Fibroblast of mammary gland (primary cell): ENCODE results near the gene IQGAP2.

ENCODE experiments used
- DNase-seq: peaks from one replicate; pipeline ENCODE4 v3.0.0-alpha.2; 2010; ENCODE audit warnings: low read depth
- H3K4me3 ChIP-seq: 2 replicates; pipeline ENCODE4 v1.5.1; 2011; ENCODE audit warnings: low read depth, mild to moderate bottlenecking, low read length, moderate library complexity; ENCODE audit not compliant: control insufficient read depth
- TF ChIP-seq, protein P1 (sequence below): conservative IDR thresholded peaks from 2 replicates; pipeline ENCODE4 v1.5.1; 2011; ENCODE audit warnings: low read depth, low read length, inconsistent platforms; ENCODE audit not compliant: control insufficient read depth, insufficient read depth

IQGAP2 gene

DNA sequence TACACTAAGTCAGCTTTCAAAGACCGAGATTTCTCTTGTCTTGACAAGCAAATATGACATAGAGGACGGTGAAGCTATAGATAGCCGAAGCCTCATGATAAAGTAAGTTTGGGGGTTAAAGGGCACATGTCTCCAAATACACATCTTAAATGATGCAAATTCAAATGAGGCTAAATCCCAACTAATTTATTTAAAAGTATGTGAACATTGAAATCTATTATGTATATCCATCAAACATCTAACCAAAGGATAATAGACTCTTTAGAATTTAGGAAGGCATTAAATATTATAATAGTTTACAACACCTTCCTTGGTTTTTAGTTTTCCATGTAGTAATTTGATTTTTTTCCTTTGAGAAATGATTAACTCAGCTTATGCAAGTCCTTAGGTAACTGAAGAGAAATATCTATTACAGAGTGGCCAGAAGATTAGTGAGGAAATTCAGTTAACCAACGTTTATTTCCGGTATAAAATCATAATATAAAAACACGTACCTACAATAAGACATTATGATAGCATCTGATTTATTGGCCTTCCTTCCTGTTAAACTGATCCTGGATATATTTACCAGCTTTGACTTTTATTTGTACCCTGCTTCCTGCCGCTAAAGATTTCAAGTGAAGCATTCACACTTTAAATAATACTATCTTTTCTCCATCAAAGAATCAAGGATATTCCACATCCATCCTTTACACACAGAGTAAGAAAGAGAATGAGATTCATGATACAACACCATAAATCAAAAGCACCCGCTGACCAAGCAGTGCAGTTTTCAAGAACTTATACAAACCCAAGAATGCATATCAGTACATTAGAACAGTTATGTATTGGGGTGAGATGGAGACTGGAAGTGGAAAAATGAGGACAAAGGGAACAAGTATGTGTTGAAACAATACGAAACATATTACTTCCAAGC, 281.0 kb downstream of the IQGAP2 start:
- no peak for DNase-seq
- no peak overlapping the region for H3K4me3 ChIP-seq
- TF ChIP-seq, protein P1, sequence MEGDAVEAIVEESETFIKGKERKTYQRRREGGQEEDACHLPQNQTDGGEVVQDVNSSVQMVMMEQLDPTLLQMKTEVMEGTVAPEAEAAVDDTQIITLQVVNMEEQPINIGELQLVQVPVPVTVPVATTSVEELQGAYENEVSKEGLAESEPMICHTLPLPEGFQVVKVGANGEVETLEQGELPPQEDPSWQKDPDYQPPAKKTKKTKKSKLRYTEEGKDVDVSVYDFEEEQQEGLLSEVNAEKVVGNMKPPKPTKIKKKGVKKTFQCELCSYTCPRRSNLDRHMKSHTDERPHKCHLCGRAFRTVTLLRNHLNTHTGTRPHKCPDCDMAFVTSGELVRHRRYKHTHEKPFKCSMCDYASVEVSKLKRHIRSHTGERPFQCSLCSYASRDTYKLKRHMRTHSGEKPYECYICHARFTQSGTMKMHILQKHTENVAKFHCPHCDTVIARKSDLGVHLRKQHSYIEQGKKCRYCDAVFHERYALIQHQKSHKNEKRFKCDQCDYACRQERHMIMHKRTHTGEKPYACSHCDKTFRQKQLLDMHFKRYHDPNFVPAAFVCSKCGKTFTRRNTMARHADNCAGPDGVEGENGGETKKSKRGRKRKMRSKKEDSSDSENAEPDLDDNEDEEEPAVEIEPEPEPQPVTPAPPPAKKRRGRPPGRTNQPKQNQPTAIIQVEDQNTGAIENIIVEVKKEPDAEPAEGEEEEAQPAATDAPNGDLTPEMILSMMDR, result no peak

DNA sequence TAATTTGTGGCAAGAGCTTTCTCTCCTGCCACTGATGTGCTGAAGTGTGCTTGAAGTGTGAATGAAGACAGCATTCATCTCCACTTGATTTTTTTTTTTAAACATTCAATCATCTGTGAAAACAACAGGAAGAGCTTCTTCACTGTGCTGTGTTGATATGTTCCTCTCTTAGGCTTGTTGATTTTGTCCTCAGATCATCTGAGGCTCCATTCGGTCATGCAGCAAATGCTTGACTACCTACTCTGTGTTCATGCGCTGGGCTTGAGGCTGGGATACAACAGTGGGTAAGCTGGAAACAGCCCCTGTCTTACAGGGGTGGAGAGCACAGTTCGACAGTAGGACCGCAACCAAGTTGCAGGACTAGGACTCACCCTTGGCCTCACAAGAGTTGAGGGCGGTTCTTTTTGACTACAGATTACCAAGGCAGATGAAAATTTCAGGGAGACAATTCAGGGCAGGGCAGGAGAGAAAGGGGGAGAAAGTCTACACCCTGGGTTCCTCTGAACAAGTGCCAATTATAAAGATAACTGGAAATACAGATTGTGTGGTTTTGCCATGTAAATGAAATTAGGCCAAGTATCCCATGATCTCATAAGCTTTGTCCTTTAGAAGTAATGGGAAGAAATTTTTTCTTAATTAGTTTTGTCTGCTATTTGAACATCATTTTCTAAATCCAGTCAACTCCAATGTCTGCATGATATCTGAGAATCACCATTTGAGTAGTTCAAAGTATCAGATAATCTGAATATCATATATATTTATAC, 281.9 kb downstream of the IQGAP2 start:
- TF ChIP-seq, protein P1, result no peak
- no peak for DNase-seq
- no peak overlapping the region for H3K4me3 ChIP-seq

DNA sequence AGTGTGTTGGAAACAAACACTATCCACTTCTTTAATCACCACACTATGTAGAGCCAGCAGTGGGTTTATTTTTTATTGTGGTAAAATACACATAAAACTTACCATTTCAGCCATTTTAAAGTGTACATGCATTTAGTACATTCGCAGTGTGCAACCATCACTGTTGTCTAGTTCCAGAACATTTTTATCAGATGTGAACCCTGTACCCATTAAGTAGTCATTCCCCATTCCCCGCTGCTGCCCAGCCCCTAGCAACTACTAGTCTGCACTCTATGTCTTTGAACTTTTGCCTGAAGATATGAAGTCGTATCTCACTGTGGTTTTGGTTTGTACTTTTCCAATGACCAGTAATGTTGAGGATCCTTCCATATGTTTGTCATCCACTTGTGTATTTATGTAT, 282.6 kb downstream of the IQGAP2 start:
- DNase-seq, result peak; percentile 26
- TF ChIP-seq, protein P1, result no peak
- H3K4me3 ChIP-seq, result no peak overlapping the region

DNA sequence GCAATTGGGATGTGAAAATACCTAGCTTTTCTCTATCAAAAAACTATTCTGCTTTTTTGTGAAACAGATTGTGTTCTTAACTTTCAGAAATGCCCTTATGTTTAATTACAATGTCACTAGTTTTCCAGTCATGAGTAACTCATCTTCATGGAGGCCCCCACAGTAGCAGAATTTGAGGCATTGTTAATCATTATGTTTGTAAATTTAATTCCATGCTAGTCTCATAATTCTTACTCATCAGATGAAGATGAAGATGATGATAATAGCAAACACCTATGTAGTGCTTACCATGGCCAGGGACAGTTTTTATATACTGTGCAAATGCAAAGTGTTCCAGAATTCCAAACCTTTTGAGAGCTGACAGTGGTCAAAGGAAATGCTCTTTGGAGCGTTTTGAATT, 285.1 kb downstream of the IQGAP2 start:
- TF ChIP-seq, protein P1, result no peak
- no peak for DNase-seq
- H3K4me3 ChIP-seq, result no peak overlapping the region

DNA sequence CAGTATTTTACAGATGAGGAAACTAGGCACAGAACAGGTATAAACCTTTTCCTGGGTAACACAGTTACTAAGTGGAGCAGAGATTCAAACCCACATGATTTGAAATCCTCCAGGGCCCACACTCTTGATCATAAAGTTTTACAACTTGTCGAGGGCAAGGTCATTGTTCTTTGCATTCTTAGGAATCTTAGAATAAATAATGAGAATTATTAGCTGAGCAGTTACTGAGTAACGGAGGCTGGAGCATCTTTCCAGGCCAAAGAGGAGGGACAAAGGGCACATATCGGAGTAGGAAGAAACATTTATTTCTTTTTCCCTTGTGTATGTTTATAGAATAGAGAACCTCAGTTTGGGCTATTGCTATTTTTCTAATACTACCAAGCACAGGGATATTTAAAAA, 285.8 kb downstream of the IQGAP2 start:
- TF ChIP-seq, protein P1, result no peak
- no peak overlapping the region for H3K4me3 ChIP-seq
- peak; percentile 75 for DNase-seq

DNA sequence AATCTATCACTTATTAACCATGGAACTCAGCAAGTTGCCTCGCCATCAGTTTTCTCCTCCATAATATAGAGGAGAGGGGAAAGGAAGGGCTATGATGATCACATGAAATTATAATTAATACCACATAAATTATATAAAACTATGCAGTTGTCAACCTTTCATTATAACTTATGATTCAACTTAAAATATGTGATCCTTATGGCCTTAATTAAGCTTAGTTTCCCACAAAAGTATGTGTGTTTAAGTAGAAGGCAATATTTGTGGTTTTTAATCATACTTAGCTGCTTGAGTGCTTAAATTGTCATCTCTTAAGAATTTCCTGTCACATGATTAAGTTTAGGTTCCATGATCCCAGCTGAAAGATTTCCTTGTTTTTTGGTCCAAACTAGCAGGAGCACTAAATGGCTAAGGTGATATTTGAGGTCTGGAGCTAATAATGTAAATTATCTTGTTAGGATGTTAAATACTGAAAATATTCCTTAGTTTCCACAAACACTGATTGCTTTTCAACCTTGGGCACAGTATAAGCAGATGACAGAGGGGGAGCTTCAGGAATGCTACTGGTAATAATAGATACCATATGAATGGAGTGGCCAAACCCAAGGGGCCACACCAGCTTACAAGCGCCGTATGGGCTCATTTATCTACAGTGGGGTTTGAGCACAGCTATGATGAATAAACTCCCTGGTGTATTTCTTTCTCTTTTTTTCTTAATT, 286.4 kb downstream of the IQGAP2 start:
- TF ChIP-seq, protein P1, result no peak
- H3K4me3 ChIP-seq, result no peak overlapping the region
- DNase-seq, result peak; percentile 96
